GM18502 (cell line): ENCODE data around the gene TERT.
"Not testable (repeated sequence)": the region's sequence is repeated elsewhere in the genome, so short reads cannot be mapped to it uniquely, and the experiment has no call there.

Experiments
- ATAC-seq: cut with Tn5 transposase; IDR thresholded peaks from one replicate; pipeline ENCODE4 v1.9.1; 2021; ENCODE audit warnings: mild to moderate bottlenecking; ENCODE audit not compliant: unreplicated experiment, poor library complexity

TERT gene

DNA sequence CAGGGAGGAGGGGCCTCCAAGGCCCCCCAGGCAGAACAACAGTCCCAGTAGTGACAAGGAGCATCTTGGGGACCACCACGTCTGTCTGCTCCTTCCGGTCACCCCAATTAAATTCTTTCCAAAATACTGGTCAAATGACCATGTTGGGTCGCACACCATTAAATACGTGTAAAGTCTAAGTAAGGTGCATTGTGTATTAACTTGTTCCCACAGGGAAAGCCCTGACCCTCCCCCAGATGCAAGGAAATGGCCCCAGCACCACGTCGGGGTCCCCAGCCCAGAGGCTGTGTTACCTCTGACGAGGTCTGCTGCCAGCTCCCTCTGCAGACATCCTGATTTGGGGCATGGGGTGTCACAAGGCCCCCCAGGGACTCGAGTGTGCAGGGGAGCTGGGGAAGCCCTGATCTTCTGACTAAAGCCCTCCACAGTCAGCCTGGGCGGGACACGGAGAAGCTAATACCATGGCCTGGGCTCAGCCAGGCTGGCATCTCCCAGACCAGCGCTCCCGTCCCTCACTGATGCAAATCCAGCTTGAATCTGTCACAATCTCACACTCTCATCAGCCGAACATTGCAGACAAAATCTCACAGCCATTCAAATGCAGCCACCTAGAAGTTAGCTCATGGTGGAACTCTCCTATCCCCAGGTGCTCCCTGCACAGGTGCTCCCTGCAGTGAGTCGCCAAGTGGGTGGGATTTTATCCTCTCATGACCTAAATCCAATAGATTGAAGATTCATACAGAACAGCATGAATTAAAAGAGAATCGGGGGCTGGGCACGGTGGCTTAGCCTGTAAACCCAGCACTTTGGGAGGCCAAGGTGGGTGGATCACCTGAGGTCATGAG, 13.6 kb downstream of the TERT start:
- ATAC-seq = no peak

DNA sequence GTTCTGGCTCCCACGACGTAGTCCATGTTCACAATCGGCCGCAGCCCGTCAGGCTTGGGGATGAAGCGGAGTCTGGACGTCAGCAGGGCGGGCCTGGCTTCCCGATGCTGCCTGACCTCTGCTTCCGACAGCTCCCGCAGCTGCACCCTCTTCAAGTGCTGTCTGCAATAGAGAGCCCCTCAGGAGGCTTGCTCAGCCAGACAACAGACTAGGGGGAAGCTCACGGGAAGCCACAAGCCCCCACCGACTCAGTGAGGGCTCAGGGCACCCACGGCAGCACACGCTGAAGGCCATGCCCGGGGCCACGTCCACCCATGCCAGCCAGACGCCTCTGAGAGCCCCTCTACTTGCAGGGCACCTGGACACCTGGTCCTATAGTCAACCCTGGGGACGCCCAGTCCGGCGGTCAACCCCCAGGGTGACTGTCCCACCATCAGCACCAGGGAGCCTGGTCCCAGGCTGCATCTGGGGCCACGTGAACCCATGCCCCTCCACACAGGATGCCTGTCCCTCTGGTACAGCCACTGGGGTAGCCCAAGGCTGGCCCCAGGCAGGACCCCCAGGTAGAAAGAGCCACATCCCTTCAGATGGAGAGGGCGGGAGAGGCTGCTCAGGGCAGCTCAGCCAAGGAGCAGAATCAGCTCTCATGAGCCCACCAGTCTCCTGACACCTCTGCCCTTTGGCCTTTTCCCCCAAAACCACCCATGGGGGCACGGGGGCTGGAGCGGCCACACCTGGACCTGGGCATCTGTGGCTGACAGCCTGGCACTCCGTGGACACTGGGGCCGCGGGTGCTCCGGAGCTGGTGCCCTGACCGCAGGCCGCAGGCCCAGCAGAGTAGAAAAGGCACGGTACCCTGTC, 14.5 kb downstream of the TERT start:
- no peak for ATAC-seq

DNA sequence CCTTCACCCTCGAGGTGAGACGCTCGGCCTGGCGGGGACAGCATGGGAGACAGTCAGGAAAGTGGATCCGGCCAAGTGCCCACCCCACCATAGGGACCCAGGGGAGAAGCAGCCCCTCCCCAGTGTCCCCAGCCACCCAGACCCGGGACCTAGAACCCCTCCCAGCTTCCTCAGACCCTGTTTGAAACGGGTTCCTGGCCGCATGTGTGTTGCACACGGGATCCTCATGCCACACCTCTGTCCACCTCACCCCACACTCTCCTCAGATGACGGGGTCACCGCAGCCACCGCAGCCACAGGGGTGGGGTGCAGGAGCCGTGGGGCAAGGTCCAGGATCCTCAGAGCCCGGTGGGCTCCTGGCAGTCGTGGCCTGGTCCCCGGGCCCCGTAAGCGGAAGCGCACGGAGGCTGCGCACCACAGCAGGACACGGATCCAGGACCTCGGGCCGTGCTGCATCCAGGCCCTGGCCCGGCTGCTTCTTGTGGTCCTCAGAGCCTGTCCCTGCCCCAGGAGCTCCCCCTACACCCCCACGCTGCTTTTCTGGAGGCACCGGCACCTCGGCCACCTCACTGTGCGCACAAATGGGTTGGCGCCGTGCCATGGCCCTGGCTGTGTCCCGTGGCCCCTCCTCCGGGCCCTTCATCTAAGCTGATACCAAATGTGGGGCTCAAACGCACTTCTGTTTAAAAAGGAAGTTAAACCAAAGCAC, 15.3 kb downstream of the TERT start:
- ATAC-seq = no peak

DNA sequence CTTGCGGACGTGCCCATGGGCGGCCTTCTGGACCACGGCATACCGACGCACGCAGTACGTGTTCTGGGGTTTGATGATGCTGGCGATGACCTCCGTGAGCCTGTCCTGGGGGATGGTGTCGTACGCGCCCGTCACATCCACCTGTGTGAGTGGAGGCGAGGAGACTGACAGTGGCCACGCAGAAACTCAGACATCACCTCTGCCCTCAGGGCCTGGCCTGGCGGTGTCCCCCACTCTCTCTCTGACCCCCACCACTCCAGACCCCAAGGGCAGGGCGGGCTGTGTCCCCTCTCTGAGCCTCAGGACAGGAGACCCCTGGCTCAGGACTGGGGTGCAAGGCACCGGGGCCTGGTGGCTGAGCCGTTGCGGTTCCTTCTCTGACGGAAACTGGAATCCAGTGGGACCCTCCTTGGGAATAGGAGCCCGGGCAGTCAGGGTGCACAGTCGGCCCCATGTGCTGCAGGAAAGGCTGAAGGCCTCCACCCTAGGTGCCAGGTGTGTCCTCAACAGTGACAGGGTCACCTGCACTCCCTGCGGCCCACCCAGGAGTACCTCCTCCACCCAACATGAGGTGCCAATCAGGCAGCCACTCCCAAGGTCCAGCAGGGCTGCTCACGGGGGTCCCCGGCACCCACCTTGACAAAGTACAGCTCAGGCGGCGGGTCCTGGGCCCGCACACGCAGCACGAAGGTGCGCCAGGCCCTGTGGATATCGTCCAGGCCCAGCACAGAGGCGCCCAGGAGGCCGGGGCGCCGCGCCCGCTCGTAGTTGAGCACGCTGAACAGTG, 16.0 kb downstream of the TERT start:
- ATAC-seq = no peak

DNA sequence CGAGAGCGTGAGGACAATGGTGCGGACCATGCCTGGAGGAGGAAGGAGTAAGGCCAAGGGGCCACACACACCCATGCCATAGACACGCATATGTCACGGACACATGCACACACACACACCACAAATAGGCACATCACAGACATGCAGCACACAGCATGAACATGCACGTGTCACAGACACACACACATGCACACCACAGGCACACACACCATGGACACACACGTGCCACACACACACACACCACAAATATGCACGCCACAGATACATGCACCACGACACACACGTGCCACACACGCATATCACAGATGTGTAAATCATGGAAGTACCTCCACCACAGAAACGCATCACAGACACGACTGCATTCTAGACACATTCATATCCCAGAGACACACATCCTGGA, 16.7 kb downstream of the TERT start:
- no peak for ATAC-seq

DNA sequence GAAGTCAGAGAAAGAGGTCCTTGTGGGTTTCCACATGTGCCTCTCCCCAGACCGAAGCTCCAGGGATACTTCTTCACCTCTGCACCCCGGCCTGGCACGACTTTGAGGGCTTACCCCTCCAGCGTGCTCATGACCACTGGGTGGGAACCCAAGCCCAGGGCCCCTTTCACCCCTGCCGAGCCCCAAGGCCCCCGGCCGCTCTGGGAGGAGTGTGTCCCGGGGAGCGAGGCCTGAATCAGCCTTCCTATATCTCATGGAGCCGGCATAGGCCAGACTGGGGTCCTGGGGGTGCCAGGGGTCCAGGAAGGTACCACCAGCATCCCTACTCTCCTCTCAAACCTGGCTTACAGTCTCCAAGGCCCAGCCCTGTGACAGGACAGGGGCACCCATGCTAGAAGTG, 17.1 kb downstream of the TERT start:
- no peak for ATAC-seq

DNA sequence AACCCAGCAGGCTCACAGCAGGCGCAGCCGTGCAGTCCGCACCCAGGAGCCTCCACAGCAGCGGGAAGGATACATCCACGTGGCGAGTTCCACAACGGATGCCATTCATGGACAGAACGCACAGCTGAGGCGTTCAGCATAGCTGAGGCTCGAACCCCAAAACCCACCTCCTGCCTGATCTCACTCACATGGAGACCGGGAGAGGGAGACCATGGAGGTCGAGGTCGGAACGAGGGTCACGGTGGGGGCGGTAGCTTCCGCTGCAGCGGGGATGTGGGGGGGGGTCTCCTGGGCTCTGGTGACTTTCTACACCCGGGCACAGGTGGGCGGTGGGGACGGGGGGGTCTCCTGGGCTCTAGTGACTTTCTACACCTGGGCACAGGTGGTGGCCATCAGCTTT, 17.5 kb downstream of the TERT start:
- no peak for ATAC-seq

DNA sequence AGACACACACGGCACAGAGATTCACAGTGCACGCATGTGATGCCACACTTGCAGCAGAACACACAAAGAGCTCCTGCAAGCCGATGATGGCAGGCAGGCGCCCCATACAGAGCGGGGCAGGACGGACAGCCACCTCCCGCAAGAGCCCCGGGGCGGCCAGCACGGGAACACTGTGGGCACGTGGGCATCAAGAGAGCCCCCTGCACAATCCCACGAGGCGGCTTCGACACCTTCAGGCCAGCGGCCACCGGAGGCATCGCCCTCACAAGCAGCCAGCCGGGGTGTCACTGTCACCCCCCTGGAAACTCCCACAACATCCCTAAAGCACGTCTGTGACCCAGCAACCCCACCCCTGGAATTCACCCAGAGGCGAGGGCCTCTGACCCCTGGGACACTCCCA, 17.9 kb downstream of the TERT start:
- no peak for ATAC-seq

DNA sequence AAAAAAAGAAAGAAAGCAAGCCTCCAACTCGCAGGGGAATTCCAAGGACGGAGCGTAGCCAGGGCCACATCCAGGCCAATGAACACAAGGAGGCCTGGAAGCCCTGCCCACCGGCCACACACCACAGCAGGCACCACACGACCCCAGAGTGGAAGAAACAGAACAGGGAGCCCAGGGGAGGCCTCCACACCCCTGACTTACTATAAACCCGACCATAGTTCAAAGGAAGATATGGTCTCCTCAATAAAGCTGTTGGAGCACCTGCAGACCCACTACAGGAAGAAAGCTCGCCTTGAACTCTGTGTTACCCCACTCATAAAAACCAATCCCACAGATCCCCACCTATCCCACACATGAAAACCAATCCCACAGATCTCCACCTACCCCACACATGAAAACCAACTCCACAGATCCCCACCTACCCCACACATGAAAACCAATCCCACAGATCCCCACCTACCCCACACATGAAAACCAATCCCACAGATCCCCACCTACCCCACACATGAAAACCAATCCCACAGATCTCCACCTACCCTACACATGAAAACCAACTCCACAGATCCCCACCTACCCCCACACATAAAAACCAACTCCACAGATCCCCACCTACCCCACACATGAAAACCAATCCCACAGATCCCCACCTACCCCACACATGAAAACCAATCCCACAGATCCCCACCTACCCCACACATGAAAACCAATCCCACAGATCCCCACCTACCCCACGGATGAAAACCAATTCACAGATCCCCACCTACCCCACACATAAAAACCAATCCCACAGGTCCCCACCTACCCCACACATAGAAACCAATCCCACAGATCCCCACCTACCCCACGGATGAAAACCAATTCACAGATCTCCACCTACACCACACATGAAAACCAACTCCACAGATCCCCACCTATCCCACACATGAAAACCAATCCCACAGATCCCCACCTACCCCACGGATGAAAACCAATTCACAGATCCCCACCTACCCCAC, 19.2 kb downstream of the TERT start:
- ATAC-seq = not testable (repeated sequence)

DNA sequence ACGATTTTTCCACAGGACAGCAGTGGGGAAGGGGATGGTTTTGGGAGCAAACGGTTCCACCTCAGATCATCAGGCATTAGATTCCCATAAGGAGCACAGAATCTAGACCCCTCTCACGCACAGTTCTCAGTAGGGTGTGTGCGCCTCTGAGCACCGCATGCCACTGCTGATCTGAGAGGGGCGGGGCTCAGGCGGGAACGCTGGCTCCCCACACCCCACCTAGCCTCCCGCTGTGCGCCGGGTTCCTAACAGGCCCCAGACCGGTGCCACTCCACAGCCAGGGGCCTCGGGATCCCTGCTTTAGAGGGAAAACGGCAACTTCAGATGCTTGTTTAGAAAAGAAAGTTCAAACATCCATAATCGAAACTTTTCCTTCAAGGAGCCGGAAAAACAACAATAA, 20.4 kb downstream of the TERT start:
- no peak for ATAC-seq

DNA sequence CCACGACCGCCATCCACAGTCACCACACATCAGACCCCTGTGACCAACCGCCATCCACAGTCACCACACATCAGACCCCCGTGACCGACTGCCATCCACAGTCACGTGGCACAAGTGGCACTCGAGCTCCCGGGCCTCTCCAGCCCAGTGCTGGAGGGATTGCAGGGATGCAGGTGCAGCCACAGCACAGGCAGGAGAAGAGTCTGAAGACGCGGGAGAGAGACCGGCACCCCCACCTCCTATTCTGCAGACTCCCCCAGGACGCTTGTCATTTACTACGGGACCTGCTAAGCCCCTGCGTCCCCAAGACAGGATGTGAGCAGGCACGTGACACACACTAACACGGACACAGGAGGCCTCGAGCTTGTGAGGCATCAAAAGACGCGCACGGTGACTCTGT, 21.1 kb downstream of the TERT start:
- ATAC-seq = no peak

DNA sequence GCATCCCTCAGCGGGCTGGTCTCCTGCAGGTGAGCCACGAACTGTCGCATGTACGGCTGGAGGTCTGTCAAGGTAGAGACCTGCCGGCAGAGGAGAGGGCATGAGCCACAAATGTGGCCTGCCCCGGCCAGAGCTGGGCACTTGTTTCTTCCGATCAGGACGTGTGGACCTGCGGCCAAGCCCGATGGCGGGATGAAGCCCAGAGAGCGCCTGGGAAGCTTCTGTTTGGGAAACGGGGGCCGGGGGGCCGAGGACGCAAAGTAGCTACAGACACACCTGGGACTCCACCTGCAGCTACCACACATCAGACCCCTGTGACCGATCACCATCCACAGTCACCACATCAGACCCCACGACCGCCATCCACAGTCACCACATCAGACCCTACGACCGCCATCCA, 22.7 kb downstream of the TERT start:
- no peak for ATAC-seq

DNA sequence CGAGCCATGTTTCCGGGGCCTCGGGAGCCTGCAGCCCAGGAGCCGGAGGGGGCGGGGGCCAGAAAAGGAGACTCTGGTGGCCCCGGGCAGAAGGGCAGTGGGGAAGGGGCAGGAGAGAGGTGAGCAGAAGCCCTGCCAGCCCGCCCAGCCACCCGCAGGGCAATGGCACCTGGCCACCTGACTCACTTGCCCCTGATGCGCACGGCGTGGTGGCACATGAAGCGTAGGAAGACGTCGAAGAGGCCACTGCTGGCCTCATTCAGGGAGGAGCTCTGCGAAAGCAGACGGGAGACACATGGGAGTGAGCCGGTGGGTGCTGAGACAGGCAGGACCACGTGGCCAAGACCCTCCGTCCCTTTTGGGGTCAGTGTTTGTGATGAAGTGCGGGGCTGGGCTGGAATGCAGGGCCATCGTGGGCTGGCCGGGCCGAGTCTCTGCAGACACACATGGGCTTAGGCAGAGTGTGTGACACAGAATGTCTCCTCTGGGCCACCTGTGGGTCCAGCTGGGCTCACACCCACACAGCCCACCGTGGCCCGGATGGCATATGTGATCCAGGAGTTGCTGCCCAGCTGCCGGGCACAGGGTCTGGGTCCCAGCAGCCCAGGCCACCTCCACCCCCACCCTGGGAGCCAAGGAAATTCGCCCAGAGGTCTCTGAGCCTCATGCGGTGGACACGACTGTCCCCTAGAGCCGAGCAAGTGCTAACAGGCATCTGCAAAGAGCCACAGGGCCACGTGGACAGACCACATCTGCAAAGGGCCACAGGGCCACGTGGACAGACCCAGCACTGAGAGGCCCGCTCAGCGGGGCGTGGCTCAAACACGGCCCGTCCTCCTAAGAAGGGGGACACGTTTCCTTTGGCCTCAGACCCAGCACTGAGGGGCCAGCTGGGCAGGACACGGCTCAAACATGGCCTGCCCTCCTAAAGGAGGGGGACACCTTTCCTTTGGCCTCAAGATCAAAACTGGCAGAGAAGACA, 23.6 kb downstream of the TERT start:
- no peak for ATAC-seq

DNA sequence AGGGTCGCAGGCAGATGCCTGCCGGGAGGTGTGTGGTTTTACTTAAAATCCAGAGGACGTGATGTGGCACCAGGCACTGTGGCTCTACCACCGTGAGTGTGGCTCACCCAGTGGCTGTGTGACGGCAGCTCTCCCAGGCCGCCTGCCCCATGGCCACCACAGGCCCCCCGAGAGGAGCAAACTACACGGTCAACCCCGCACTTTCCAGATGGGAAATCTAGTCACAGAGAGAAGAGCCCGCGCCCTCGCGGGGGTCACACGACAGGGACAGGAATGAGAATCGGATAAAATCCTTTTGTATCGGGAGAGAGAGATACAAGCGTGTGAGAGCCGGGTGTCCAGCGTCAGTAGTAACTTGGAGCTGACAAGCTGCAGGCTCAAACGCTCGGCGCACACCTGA, 24.4 kb downstream of the TERT start:
- no peak for ATAC-seq

DNA sequence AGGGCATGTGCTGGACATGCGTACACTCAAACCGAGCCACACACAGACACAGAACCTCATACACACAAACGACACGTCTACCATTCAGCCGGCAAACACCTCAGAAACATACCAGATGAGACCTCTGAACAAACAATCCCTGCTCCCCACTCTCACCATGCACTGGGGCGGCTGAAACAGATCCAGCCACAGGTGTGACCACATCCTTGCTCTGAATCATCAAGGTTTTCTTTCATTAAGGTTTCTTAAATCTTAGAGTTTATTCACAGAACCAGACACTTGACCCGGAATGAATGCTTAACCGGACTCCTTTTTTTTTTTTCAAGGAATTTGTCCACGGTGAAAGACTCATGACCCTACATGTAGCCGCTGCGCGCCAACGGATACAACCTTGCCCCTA, 26.2 kb downstream of the TERT start:
- no peak for ATAC-seq

DNA sequence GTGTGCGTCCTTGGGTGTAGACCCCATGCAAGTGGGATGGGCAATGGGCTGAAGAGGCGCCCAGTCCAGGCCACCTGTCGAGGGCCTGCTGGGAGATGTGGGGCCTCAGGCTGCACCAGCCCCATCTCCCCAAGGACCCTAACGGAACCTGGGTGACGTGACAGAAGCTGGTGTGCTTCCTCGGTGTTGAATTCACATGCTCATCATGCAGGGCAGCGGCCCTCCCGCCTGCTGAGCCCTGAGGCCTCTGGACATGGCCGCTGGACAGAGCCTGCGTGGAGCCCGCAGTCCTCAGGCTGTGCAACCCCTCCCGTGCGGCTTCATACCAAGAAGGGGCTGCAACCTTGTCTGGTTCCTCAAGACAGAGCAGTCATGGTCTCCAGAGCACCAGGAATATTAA, 26.8 kb downstream of the TERT start:
- ATAC-seq = no peak

DNA sequence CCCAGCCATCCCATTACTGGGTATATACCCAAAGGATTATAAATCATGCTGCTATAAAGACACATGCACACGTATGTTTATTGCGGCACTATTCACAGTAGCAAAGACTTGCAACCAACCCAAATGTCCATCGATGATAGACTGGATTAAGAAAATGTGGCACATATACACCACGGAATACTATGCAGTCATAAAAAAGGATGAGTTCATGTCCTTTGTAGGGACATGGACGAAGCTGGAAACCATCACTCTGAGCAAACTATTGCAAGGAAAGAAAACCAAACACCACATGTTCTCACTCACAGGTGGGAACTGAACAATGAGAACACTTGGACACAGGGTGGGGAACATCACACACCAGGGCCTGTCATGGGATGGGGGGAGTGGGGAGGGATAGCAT, 27.4 kb downstream of the TERT start:
- ATAC-seq = not testable (repeated sequence)

DNA sequence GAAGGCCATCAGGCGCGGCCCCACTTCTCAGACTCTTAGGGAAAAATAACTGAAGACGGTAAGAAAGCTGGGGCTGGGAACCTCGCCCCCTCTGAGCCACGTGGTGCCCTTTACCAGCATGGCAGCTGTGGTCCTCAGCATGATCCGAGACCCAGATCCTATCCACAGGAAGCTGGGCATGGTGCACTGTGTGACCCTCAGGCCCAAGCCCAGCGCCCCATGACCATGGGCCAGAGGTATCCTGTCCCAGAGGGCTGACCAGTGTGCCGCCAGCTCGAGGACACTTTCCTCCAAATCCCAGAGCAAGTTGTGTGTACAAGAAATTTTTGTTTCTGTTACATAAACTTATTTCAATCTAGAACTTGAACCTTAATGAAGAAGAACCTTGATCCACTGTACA, 28.1 kb downstream of the TERT start:
- no peak for ATAC-seq
